Medulla oblongata (tissue), 1 donor: ENCODE results near the gene CASP10.
A peak's percentile ranks its signal among the peaks of the same experiment; 100 is the strongest.

Experiments
- DNase-seq: peaks from one replicate; pipeline ENCODE4 v3.0.0-alpha.2; 2015; ENCODE audit errors: extremely low spot score

Gene CASP10

GRCh38 chr2:201233812-201234662 is 51.1 kb downstream of the CASP10 start:
- no peak for DNase-seq

DNA sequence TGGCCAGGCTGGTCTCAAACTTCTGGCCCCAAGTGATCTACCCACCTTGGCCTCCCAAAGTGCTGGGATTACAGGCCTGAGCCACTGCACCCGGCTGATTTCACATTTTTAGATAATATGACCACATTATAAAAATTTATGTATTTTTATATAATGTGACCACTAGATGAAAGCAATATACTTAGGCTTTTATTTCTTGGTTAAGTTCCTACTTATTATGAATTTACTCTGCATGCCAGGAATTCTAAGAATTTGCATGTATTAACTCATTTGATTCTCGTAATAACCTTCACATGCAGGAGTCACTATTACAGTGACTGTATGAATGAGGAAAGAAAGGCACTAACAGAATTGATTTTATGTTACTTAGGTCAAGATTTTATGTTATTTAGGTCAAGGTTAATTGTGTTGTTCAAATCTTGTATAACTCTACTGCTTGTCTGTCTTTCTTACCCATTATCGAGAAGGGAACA is 51.8 kb downstream of the CASP10 start:
- no peak for DNase-seq

DNA sequence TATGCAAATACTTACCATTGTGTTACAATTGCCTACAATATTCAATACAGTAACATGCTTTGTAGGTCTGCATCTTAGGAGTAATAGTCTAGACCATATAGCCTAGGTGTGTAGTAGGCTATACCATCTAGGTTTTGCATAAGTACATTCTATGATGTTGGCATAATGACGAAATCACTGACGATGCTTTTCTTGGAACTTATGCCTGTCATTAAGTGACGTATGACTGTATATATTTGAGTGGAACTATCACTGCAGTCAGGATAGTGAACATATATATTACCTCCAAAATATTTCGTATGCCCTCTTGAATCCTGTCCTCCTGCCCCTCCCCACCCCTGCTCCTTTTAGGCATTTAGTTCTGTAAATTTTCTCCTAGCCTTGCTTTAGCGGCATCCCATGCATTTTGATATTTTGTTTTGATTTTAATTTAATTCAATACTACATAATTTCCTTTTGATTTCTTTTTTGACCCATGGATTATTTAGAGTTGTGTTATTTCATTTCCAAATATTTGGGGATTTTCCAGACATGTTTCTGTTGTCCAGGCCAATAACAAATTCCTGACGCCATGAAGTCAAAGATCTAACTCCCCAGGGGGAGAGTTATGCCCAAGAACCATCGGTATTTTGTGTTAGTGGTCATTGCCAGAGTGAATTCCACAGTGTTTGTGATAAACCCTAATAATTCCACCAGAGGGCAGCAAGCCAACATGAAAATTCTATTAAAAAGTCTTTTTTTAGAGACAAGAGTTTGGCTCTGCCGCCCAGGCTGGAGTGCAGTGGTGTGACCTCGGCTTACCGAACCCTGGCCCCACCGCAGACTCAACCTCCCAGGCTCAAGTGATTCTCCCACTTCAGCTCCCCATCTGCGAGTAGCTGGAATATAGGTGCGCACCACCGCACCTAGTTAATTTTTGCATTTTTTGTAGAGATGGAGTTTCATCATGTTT is 53.2 kb downstream of the CASP10 start:
- peak; percentile 88 for DNase-seq

- no peak for DNase-seq
These were observed 54.7 kb downstream of the CASP10 start for GRCh38 chr2:201237486-201238123.

DNA sequence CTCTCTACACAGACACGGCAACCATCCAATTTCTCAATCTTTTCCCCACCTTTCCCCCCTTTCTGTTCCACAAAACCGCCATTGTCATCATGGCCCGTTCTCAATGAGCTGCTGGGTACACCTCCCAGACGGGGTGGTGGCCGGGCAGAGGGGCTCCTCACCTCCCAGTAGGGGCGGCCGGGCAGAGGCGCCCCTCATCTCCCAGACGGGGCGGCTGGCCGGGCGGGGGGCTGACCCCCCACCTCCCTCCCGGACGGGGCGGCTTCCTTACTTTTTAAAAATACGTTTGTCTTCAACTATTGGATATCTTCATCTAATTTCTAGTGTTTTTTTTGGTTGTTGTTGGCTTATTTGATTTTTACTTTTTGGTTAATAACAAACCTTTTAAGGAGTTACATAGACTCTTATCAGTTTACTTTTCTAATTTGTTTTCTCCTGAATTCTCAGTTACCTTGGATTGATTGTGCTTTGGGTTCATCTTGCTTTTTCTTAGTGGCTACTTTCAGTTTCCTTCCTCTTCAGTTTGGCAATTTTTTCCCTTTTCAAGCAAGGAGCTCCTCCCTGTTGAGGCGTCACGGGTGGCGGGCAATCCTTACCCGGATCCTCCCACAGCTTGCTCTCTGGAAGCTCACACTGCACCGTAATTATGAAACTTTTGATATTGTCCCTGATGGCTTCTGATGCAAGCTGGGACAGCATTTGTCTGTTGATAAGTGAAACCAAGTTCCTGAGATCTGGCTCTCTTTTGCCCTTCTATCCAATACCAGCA is 56.4 kb downstream of the CASP10 start:
- DNase-seq, result peak; percentile 64

DNA sequence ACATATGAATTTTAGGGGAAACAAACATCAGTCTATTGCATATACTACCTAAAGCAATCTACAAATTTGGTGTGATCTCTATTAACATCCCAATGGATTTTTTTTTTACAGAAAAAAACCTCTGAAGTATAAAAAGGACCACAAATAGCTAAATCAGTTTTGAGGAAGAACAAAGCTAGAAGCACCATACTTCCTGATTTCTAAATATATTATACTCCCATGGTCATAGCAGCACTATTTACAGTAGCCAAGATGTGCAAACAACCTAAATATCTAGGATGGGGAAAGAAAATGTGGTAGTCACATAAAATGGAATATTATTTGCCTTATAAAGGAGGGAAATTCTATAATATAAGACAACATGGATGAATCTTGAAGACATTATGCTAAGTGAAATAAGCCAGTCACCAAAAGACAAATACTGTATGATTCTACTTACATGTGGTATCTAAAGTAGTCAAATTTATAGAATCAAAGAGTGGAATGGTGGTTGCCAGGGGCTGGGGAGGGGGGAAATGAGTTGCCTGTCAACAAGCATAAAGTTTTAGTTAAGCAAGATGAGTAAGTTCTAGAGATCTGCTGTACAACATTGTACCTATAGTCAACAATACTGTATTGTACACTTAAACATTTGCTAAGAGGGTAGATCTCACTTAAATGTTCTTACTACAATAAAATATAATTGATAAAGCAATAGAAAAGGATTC is 59.8 kb downstream of the CASP10 start:
- no peak for DNase-seq

- no peak for DNase-seq
These were observed 61.9 kb downstream of the CASP10 start for GRCh38 chr2:201244829-201245228.

DNA sequence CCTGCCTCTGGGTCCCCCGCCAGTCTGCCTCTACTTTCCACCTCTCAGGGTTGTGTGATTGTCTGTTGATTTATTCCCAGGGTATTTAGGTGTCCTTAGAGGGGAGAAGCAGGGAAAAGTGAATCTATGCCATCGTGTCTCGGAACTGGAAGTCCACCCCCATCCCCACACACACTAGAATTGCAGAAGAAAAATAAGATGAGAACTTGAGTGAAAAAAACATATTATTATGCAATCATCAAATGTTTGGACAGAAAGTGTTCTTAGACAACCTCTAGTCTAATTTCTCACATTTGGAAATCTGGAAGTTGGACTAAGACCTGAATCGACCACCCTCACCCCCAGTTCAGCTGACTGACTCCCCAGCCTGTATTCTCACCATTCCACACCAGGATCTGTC is 63.3 kb downstream of the CASP10 start:
- no peak for DNase-seq

DNA sequence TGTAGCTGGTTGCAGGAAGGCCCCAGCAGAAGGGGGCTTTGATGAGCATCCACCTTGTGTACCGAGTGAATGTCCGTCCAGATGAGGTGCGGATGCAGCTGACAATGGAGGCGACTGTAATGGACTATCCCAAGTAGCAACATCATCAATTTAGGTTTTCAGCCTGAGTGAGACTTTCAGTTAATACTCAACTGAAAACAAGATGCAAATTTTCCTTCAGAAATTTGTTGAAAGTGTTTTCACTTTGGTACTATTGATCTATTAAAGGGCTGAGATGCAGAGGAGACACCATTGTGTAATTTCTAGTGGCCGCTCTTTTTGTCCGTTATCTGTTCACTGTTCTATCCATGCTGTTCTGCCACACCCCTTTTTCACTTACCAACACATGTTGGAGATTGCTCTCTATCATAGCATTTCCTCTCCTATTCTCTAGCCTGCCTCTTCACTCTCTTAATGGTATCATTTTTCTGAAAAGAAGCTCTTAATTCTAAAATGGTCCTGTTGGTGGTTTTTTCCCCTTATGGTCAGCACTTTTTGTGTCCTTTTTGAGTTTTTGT is 65.4 kb downstream of the CASP10 start:
- no peak for DNase-seq

- DNase-seq, result no peak
These were observed 66.9 kb downstream of the CASP10 start for GRCh38 chr2:201249889-201250288.

GRCh38 chr2:201250741-201251140 is 67.8 kb downstream of the CASP10 start:
- no peak for DNase-seq

GRCh38 chr2:201254081-201254730 is 71.3 kb downstream of the CASP10 start:
- no peak for DNase-seq

GRCh38 chr2:201255408-201256033 is 72.6 kb downstream of the CASP10 start:
- DNase-seq, result no peak

- no peak for DNase-seq
These were observed 73.1 kb downstream of the CASP10 start for GRCh38 chr2:201256082-201256481.

DNA sequence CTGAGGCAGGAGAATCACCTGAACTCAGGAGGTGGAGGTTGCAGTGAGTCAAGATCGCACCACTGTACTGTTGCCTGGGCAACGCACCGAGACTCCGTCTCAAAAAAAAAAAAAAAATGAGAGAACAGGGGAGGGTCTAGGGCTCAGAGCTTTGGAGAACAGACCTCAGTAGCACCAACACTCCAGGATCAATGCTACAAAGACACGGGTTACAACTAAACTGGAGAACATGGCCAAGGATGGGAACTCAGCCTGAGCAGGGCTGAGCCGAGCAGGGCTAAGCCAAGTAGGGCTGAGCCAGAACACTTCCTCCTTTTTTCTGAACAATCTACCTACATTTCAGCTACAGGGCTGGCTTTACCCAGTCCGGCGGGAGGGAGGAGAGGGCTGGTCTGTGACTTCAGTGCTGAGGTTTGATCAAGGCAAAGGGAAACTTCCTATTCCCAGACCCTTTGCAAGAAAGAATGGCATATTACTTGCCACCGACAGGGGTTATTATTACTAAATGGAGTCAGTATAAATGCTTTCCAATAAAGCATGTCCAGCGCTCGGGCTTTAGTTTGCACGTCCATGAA is 74.5 kb downstream of the CASP10 start:
- peak; percentile 60 for DNase-seq

GRCh38 chr2:201257956-201258665 is 75.2 kb downstream of the CASP10 start:
- DNase-seq, result peak; percentile 67

- peak; percentile 50 for DNase-seq
These were observed 76.0 kb downstream of the CASP10 start for GRCh38 chr2:201258666-201259615.
